GM03348 (cell line): ENCODE data around the gene DCBLD2.

Experiments used
- DNase-seq: peaks from one replicate; pipeline ENCODE4 v3.0.0; 2012; ENCODE audit warnings: low spot score

DCBLD2 gene

GRCh38 chr3:98829246-98829832, 72.2 kb downstream of the DCBLD2 start:
- no peak for DNase-seq

DNA sequence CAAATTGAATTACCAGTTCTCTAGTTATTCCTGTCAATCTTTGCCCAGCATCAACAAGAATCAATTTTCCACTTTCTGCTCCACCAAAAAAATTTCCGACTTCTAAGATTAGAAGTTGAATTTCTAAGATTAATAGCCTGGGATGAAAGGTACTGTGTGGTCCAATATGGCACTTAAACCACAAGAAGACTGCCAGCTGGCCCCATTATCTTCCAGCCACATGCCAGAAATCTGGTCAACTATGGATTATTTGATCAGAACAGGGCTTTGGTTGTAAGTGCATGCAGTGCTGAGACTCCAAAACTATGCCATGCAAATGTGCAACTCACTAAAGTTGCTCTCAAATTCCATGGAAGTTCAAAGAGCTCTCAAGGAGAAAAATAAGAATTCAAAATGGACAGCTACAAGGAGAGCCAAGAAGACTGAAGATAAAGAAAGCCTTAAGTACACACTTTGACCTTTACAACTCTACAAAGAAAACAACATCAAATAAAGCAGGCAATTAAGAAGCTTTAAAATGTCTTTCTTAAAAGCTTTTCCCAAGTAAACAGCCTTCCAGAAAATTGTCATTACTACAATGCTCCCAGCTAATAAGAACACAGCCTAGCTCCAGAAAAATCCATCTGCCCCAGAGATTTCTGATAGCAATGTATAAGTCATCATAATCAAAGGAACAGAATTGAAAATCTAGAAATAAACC, 74.1 kb downstream of the DCBLD2 start:
- no peak for DNase-seq

GRCh38 chr3:98826126-98826525, 75.4 kb downstream of the DCBLD2 start:
- DNase-seq: no peak

GRCh38 chr3:98824256-98824655, 77.2 kb downstream of the DCBLD2 start:
- DNase-seq: no peak

DNA sequence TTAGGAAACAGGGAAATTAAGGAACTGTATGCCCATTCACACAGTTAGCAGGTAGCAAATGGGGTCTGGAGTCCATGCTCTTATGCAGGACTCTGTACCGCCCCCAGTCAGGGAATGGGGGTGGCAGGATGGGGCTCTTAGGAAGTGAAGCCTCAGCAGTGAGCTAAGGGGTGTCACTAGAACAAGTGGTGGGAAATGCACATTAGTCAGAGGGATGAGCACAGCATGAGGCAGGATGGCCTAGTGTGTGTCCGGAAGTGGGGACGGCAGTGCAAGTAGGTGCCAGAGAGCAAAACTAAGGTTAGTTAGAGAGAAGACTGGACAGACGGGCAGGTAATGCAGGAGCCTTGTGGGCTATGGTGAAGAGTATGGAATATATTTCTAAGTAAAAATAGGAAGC, 77.7 kb downstream of the DCBLD2 start:
- no peak for DNase-seq

- no peak for DNase-seq
Observed at GRCh38 chr3:98821063-98821462, 80.4 kb downstream of the DCBLD2 start.

GRCh38 chr3:98817547-98818041, 83.9 kb downstream of the DCBLD2 start:
- peak; percentile 70 for DNase-seq

DNA sequence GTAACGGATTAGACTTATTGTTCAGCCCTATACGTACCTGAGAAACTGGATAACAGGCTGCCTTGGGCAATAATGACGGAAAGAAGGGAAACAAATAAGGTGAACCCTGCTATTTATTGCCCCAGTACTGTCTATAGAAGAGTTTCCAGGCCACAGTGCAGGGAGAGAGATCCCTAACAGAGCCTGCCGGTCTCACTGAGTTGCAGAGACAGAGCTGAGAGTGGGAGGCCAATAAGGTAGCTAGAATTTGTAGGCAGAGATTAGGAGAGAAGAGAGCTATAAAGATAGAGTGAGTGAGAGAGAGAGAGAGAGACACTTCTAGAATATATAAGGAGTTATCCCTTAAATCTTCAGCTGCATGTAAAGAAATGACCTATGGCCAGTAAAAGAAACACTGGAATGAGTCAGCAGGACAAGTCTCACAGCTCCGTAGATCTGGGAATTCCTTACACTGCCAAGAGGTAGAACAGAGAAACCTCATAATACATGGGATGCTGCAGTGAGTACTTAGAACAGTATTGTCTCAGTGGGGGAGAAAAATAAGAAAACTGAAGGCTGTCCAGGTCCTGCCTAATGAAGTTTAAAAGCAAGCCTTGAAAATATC, 86.6 kb downstream of the DCBLD2 start:
- DNase-seq: peak; percentile 32

GRCh38 chr3:98812851-98813374, 88.6 kb downstream of the DCBLD2 start:
- DNase-seq: peak; percentile 47

DNA sequence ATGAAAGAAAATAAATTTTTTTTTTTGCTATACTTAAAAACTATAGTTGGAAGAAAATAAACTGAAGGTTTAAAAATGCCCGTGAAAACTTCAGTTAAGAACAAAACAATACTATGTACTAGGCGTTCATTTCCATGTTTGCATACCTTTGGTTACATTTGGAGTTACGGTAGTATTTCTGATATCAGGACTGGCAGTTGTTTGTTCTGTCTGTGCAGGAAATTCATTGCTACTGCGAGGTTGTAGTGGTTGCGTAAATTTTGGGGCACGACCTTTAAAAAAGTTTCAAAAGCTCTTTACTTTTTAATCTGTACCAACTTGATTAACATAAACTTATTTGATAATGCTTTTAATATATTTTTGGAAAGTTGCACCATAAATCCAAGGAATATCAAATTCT, 90.4 kb downstream of the DCBLD2 start:
- DNase-seq: no peak

GRCh38 chr3:98809557-98809956, 91.9 kb downstream of the DCBLD2 start:
- no peak for DNase-seq

DNA sequence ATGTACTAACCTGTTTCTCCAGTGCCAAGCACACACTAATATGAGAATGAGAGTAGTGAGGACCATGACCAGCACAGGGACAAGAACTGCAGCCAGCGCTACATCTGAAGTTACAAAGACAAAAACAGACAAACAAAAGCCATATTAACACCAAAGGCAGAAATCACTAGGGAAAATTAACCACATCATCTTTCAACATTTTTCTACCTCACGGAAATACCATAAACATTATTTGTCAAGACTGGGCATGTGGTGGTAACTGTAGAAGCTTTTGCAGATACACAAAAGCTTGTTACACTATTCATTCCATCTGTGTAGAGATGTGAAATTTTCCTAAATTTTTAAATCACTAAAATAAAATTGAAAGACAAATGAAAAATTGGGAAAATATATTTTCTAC, 93.4 kb downstream of the DCBLD2 start:
- DNase-seq: no peak

- DNase-seq: no peak
Observed at GRCh38 chr3:98807561-98807960, 93.9 kb downstream of the DCBLD2 start.

GRCh38 chr3:98807011-98807410, 94.5 kb downstream of the DCBLD2 start:
- no peak for DNase-seq

GRCh38 chr3:98806521-98806920, 95.0 kb downstream of the DCBLD2 start:
- no peak for DNase-seq

GRCh38 chr3:98805571-98805970, 95.9 kb downstream of the DCBLD2 start:
- DNase-seq: no peak

DNA sequence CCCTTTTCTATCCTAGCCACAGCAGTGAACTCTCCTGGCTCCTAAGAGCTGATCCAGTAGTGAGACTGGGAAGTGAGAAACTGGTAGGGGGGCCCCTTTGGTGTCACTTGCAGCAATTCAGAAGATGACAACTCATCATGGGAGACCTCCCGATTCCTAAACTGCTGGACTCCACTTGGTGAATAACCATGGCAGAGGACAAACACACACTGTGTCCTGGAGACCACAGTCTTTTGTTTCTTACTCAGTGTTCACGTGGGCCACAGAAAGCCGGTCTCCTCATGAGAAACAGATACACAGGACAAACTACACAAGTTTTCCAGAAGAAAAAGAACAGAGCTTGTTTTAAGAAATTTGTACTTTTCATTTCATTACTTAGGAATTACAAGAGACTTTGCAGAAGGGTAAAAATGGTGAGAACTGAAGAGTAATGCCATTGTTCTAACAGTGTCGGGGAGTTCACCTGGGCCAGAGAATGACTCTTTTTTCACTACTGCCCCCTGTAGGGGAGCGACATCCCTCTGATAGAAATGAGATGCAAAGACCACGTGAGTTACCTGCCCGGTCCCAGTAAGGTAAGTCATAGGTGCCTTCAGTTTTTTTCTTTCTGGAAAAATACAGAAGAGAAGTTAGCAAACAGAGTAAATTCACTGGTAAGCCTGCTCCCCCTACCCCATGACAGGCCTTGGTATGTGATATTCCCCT, 100.3 kb downstream of the DCBLD2 start:
- no peak for DNase-seq

- DNase-seq: no peak
Observed at GRCh38 chr3:98800401-98800800, 101.1 kb downstream of the DCBLD2 start.

DNA sequence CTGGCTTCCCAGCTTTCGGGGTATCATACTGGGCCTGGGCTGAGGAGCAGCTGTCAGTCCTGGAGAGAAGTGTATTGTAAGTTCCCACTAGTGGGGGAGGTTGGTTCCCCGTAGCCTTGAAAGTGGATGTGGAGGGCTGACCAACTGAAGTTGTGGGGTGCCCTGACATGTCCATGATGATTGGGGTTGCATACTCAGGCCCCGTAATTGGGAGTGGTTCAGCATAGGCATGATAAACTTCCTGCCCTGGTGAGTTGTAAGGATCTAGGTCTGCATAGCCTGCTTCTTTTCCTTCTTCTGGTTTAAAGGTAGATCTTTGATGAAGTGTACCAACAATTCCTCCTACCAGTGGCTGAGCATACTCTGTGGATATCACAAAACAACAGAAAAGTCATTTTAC, 102.0 kb downstream of the DCBLD2 start:
- no peak for DNase-seq

DNA sequence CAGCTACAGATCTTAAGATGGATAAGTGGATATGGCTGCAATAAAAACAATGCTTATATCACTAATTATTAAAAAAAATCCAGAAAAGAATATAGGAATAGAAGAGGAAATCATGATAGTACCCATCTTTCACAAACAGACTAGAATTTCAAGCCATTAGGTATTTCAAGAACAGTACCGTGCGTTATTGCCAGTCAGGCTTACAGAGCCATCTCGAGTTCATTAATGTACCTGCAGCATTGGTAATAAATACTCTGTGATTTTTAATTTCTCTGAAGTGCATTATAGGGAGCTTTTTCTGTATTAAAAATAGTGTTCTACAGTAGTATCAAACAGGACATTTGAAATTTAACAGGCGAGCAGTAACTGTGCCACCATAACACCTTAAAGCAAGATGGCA, 102.7 kb downstream of the DCBLD2 start:
- DNase-seq: no peak

- no peak for DNase-seq
Observed at GRCh38 chr3:98797905-98798304, 103.6 kb downstream of the DCBLD2 start.

DNA sequence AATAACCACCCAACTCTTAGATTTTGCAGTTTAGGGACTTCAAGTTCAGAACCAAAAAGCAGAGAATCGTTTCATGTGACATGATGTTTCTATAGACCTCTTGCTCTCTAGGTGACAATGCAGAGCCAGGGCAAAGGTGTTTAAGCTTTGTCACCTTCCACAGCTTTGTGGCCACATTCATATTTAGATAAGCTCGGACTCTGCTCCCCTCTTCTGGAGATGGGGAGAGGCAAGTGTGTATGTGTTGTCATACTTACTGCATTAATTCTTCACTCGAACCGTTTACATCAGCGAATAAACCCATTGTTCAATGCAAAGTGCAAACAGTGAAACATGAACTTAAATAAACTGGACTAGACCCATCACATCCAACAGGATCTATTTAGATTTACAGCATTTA, 105.2 kb downstream of the DCBLD2 start:
- no peak for DNase-seq

- peak; percentile 14 for DNase-seq
Observed at GRCh38 chr3:98793971-98794370, 107.5 kb downstream of the DCBLD2 start.
